Ishikawa (cell line): ENCODE data around the gene YAP1.

Experiments
- CREB1 ChIP-seq: IDR thresholded peaks from 2 replicates; pipeline ENCODE4 v1.6.1; 2012; ENCODE audit warnings: low read depth
- EGR1 ChIP-seq: IDR thresholded peaks from 2 replicates; pipeline ENCODE4 v1.6.1; 2012
- FOXM1 ChIP-seq: IDR thresholded peaks from 2 replicates; pipeline ENCODE4 v1.6.1; 2012; ENCODE audit warnings: low read depth, borderline replicate concordance
- MAX ChIP-seq: IDR thresholded peaks from 2 replicates; pipeline ENCODE4 v1.6.1; 2012
- RAD21 ChIP-seq: IDR thresholded peaks from 2 replicates; pipeline ENCODE4 v1.6.1; 2012; ENCODE audit warnings: low read depth
- REST ChIP-seq: IDR thresholded peaks from 2 replicates; pipeline ENCODE4 v1.6.1; 2012; ENCODE audit warnings: low read depth, mild to moderate bottlenecking
- TAF1 ChIP-seq: IDR thresholded peaks from 2 replicates; pipeline ENCODE4 v1.6.1; 2012; ENCODE audit warnings: low read depth, mild to moderate bottlenecking
- TEAD4 ChIP-seq: IDR thresholded peaks from 2 replicates; pipeline ENCODE4 v1.6.1; 2012
- USF1 ChIP-seq: IDR thresholded peaks from 2 replicates; pipeline ENCODE4 v1.6.1; 2012
- ZBTB7A ChIP-seq: IDR thresholded peaks from 2 replicates; pipeline ENCODE4 v1.6.1; 2012; ENCODE audit warnings: low read depth

- TF ChIP-seq RAD21 (no peak), EGR1 (no peak), TEAD4 (no peak), MAX (no peak), REST (no peak), TAF1 (no peak), ZBTB7A (no peak), FOXM1 (no peak), CREB1 (no peak), USF1 (no peak)
Observed at GRCh38 chr11:102196351-102196750, 86.1 kb downstream of the YAP1 start.
